ENCODE data around the gene RPAP2.
"Not testable (repeated sequence)": the region's sequence is repeated elsewhere in the genome, so short reads cannot be mapped to it uniquely, and the experiment has no call there.

Gene RPAP2

GRCh38 chr1:92323473-92324453, 24.9 kb downstream of the RPAP2 start:
- no peak for DNase-seq

GRCh38 chr1:92324784-92325183, 25.9 kb downstream of the RPAP2 start:
- no peak for DNase-seq

- DNase-seq: no peak
Measured at GRCh38 chr1:92326681-92327080, 27.8 kb downstream of the RPAP2 start.

- no peak for DNase-seq
Measured at GRCh38 chr1:92327794-92328193, 28.9 kb downstream of the RPAP2 start.

GRCh38 chr1:92329347-92330129, 30.7 kb downstream of the RPAP2 start:
- DNase-seq: no peak

GRCh38 chr1:92333668-92334067, 34.8 kb downstream of the RPAP2 start:
- no peak for DNase-seq

GRCh38 chr1:92340154-92340553, 41.3 kb downstream of the RPAP2 start:
- no peak for DNase-seq

- no peak for DNase-seq
Measured at GRCh38 chr1:92342401-92342800, 43.5 kb downstream of the RPAP2 start.

GRCh38 chr1:92343061-92343460, 44.2 kb downstream of the RPAP2 start:
- no peak for DNase-seq

- DNase-seq: no peak
Measured at GRCh38 chr1:92346866-92347640, 48.2 kb downstream of the RPAP2 start.

- DNase-seq: no peak
Measured at GRCh38 chr1:92352856-92353255, 54.0 kb downstream of the RPAP2 start.

- no peak for DNase-seq
Measured at GRCh38 chr1:92354259-92354658, 55.4 kb downstream of the RPAP2 start.

- no peak for DNase-seq
Measured at GRCh38 chr1:92356956-92357355, 58.1 kb downstream of the RPAP2 start.

GRCh38 chr1:92359382-92359781, 60.5 kb downstream of the RPAP2 start:
- DNase-seq: not testable (repeated sequence)

- no peak for DNase-seq
Measured at GRCh38 chr1:92359986-92360385, 61.1 kb downstream of the RPAP2 start.

GRCh38 chr1:92362970-92363369, 64.1 kb downstream of the RPAP2 start:
- no peak for DNase-seq

- no peak for DNase-seq
Measured at GRCh38 chr1:92363401-92363800, 64.5 kb downstream of the RPAP2 start.

- DNase-seq: no peak
Measured at GRCh38 chr1:92365378-92366039, 66.7 kb downstream of the RPAP2 start.

- no peak for DNase-seq
Measured at GRCh38 chr1:92366040-92366395, 67.2 kb downstream of the RPAP2 start.

GRCh38 chr1:92367496-92367895, 68.6 kb downstream of the RPAP2 start:
- DNase-seq: no peak

GRCh38 chr1:92372164-92372563, 73.3 kb downstream of the RPAP2 start:
- DNase-seq: no peak

- DNase-seq: no peak
Measured at GRCh38 chr1:92374223-92374622, 75.4 kb downstream of the RPAP2 start.

GRCh38 chr1:92376345-92376744, 77.5 kb downstream of the RPAP2 start:
- DNase-seq: no peak

Measured in NCI-H1436 (cell line).